Muscle layer of duodenum (tissue), 2 donors: Measurements from ENCODE around the gene HLA-DQA1.
"Not testable (repeated sequence)": the region's sequence is repeated elsewhere in the genome, so short reads cannot be mapped to it uniquely, and the experiment has no call there.

Experiments used
- H3K27ac ChIP-seq: one replicate; pipeline ENCODE4 v1.7.0; 2013; ENCODE audit warnings: mild to moderate bottlenecking, low read length
- H3K27me3 ChIP-seq: one replicate; pipeline ENCODE4 v1.7.0; 2013; ENCODE audit warnings: low read depth, mild to moderate bottlenecking, control low read depth, low read length
- H3K36me3 ChIP-seq, 2 donors: one replicate each; pipeline ENCODE4 v1.7.0; 2013; ENCODE audit warnings: low read length in 2 of 2, control low read depth in 1 of 2, mild to moderate bottlenecking in 1 of 2; ENCODE audit not compliant: insufficient read depth in 2 of 2, control insufficient read depth in 1 of 2
- H3K4me1 ChIP-seq, 2 donors: one replicate each; pipeline ENCODE4 v1.7.0; 2013; ENCODE audit warnings: low read length in 2 of 2, mild to moderate bottlenecking in 2 of 2, control low read depth in 1 of 2, moderate library complexity in 1 of 2; ENCODE audit not compliant: insufficient read depth in 2 of 2, control insufficient read depth in 1 of 2
- H3K4me3 ChIP-seq, 2 donors: one replicate each; pipeline ENCODE4 v1.7.0; 2013; ENCODE audit warnings: low read length in 2 of 2, low read depth in 1 of 2, mild to moderate bottlenecking in 1 of 2
- H3K9me3 ChIP-seq, 2 donors: one replicate each; pipeline ENCODE4 v1.7.0; 2013; ENCODE audit warnings: low read length in 2 of 2, control low read depth in 1 of 2, mild to moderate bottlenecking in 1 of 2; ENCODE audit not compliant: control insufficient read depth in 1 of 2
- donor health status: healthy.

The HLA-DQA1 gene

DNA sequence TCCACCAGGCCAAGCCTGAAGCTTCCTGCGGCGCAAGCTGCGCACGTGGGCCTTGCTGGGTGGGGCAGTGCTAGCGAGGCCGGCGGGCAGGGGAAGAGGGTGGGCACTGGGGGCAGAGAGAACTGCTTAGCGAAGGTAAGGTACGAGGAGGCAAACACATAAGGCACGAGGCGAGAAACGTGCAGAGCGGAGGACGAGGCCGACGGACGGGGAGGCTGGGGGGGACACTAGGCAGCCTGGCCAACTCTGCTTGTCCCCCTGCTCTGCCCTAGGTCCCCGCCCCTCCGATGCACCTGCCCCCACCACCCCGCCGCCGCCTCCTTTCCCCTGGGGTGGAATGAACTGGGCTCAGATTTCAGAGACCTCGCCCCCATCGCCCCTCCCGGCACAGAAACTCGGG is 27.1 kb downstream of the HLA-DQA1 start:
- no peak overlapping the region for H3K27ac ChIP-seq
- peaks cover 0 to 3% of the 10 kb centered on the region in 2 donors for H3K36me3 ChIP-seq
- no peak overlapping the region for H3K4me3 ChIP-seq
- H3K27me3 ChIP-seq = peaks cover 3% of the 10 kb centered on the region
- H3K9me3 ChIP-seq = no peaks in the 10 kb centered on the region
- H3K4me1 ChIP-seq = no peaks in the 10 kb centered on the region

DNA sequence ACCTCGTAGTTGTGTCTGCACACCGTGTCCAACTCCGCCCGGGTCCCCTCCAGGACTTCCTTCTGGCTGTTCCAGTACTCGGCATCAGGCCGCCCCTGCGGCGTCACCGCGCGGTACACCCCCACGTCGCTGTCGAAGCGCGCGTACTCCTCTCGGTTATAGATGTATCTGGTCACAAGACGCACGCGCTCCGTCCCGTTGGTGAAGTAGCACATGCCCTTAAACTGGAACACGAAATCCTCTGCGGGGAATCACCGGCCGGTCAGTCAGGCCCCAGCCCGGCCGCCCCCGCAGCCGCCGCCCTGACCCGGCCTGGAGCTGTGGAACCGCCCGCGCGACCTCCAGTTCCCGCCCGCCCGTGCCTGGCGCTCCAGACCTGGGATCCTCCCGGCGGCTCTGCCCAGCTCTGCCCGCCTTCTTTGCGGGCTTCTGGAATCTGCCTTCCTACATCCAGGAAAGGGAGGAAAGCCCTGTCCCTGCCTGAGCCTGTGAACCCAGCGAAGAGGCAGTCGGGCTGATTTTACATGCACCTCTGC is 27.7 kb downstream of the HLA-DQA1 start:
- H3K4me3 ChIP-seq = peak overlapping the region in 1 of 2 donors; percentile 71
- peaks cover 0 to 3% of the 10 kb centered on the region in 2 donors for H3K36me3 ChIP-seq
- peak overlapping the region; percentile 95 for H3K27ac ChIP-seq

DNA sequence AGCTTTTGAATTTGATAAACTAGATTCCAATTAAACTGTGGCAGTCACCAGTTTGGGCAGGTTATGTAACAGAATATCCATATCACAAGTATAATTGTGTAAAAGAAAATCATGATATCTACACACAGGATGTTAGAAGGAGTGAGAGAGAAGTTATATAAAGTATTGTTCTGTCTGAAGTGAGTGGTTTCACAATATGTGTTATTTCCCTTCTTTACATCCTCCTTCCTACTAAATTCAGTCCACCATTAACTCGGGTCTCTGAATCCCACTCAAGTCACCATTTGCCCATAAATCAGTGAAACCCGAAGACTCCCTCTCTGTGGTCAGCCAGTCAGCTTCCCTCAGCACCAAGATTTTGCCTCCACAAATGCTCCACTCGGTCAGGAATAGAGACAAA is 28.5 kb downstream of the HLA-DQA1 start:
- no peaks in the 10 kb centered on the region for H3K4me1 ChIP-seq
- H3K4me3 ChIP-seq = peak overlapping the region in 1 of 2 donors; percentile 71
- peaks cover 0 to 3% of the 10 kb centered on the region in 2 donors for H3K36me3 ChIP-seq
- no peaks in the 10 kb centered on the region for H3K9me3 ChIP-seq
- H3K27ac ChIP-seq = peak overlapping the region; percentile 95
- peaks cover 3% of the 10 kb centered on the region for H3K27me3 ChIP-seq

More for the DNA sequence above, 27.7 kb downstream of the HLA-DQA1 start:
- peaks cover 3% of the 10 kb centered on the region for H3K27me3 ChIP-seq
- H3K9me3 ChIP-seq = no peaks in the 10 kb centered on the region
- H3K4me1 ChIP-seq = no peaks in the 10 kb centered on the region

DNA sequence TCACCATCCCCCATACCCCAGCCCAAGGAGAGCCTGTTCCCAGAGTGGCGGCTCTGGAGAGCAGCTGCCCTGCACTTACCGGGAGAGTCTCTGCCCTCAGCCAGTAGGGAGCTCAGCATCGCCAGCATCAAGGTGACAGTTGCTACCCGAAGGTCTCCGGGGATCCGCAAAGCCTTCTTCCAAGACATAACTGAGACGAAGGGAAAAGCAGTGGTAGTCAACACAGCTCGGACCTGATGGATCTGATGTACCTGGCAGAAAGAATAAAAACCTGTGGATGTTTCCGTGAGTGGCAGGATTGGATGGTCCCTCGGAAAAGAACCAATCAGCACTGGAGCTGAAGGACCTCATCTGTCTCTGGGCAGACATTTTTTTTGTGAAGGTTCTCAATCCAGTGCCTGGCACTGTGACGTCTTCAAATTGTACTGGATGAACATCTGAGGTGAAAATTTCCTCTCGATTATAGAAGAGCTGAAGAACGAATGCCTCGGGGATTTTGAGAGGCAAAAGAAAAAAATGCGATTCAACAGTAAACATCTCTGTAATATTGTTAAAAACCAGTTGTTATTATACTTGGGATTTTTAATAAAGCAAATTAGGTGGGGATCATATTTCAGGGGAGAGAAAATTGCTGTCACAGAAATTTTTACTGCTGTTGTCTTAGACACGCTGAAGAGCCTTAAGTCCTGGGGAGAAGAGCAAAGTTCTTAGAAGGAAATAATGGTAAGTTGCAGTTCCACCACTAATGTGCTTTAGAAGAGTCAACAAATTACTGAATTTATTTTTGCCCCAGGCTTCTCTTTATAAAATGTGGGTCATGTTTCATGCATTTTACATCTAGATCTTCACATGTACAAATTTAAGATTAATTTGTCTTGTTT is 29.5 kb downstream of the HLA-DQA1 start, which contains the start of gene HLA-DQB1:
TSS of gene HLA-DQB1 (minus strand) at position 238 of the 881 bp plus-strand sequence. CDS start at position 188, 50 bp downstream.
- H3K4me1 ChIP-seq = no peaks in the 10 kb centered on the region
- peak within 1 kb of the TSS; percentile 28 to 71 for H3K4me3 ChIP-seq
- no peaks in the 10 kb centered on the region for H3K9me3 ChIP-seq
- peaks cover 3% of the 10 kb centered on the region for H3K27me3 ChIP-seq
- H3K27ac ChIP-seq = peak within 1 kb of the TSS; percentile 95
- H3K36me3 ChIP-seq = peaks cover 0 to 1% of the 10 kb centered on the region in 2 donors

DNA sequence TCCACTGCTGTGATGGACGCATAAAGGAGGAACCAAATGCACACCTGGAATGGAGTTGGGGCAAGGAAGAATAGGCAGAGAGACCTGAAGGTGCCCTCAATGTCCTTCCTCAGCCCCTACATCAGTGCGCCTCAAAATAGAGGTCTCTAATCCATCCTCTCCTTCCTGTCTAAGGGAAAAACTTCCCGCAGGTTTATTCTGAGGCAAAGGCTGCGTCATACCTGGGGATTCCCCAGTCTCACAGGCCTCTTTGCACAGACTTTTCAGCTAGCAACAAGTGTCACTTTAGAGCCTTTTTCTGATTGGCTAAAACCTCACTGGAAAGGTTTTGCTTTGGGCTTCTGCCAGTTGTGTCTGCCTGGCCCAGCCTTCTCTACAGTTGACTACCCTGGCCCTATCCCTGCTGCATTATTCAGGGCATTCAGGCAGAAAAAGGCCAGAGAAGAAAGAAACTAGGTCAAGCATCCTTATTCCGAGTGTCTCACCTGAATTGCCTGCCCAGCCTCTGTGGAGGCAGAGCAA is 31.1 kb downstream of the HLA-DQA1 start:
- Histone ChIP-seq H3K4me1 (no peaks in the 10 kb centered on the region), H3K27me3 (peaks cover 3% of the 10 kb centered on the region), H3K4me3 (no peak overlapping the region), H3K9me3 (peaks cover 0 to 2% of the 10 kb centered on the region in 2 donors), H3K36me3 (no peaks in the 10 kb centered on the region), H3K27ac (peak overlapping the region; percentile 95)

DNA sequence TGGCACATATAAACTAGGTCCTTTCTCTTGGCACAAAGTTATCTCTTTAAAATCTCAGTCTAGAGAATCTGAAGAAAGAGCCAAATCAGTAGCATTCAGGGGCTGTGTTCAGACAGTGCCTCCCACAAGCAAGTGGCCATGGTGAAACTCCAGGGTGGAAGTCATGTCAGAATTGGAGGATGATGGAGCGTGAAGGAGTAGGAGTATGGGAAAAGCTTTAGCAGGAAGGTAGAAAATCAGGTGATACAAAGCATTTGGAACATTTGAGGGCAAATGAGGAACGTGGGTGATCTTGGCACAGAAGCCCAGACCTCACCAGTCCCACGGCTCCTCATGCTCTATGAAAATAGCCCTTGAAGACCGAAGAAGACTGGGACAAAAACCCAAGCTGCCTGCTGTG is 32.0 kb downstream of the HLA-DQA1 start:
- Histone ChIP-seq H3K27me3 (peaks cover 3% of the 10 kb centered on the region), H3K4me1 (no peaks in the 10 kb centered on the region)

DNA sequence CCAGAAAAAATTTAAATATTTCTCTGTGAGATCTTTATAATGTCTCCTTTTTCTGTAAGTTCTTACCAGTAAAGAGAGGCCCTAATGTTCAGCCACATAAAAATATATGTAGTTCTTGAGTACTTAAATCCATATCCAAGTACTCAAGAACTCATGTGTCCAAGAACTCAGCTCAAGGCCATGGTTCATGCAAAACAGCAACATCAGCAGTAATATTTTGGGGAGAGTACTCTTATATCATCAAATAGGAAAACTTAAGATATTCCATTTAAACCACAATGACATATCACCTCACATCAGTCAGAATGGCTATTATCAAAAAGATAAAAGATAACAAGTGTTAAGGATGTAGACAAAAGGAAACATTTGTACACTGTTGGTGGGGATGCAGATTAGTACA is 32.7 kb downstream of the HLA-DQA1 start:
- Histone ChIP-seq H3K4me1 (no peaks in the 10 kb centered on the region), H3K27ac (no peak overlapping the region), H3K27me3 (peaks cover 3% of the 10 kb centered on the region), H3K4me3 (no peak overlapping the region), H3K9me3 (peaks cover 0 to 2% of the 10 kb centered on the region in 2 donors), H3K36me3 (no peaks in the 10 kb centered on the region)

More for the DNA sequence above, 32.0 kb downstream of the HLA-DQA1 start:
- peaks cover 0 to 2% of the 10 kb centered on the region in 2 donors for H3K9me3 ChIP-seq
- no peak overlapping the region for H3K4me3 ChIP-seq
- H3K36me3 ChIP-seq = no peaks in the 10 kb centered on the region
- H3K27ac ChIP-seq = no peak overlapping the region

DNA sequence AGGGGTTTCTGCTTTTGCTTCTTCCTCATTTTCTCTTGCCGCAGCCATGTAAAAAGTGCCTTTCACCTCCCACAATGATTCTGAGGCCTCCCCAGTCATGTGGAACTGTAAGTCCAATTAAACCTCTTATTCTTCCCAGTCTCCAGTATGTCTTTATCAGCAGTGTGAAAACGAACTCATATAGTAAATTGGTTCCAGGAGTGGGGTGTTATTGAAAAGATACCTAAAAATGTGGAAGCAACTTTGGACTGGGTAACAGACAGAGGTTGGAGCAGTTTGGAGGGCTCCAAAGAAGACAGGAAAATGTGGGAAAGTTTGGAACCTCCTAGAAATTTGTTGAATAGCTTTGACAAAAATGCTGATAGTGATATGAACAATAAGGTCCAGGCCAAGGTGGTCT is 34.7 kb downstream of the HLA-DQA1 start:
- not testable (repeated sequence) for H3K36me3 ChIP-seq, H3K27me3 ChIP-seq, H3K27ac ChIP-seq, H3K4me1 ChIP-seq, H3K4me3 ChIP-seq, H3K9me3 ChIP-seq

DNA sequence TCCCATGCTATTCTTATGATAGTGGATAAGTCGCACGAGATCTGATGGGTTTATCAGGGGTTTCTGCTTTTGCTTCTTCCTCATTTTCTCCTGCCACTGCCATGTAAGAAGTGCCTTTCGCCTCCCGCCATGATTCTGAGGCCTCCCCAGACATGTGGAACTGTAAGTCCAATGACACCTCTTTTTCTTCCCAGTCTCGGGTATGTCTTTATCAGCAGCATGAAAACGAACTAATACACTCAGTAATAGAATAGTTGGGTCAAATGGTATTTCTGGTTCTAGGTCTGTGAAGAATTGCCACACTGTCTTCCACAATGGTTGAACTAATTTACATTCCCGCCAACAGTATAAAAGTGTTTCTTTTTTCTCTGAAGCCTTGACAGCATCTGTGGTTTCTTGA is 36.9 kb downstream of the HLA-DQA1 start:
- H3K36me3 ChIP-seq, H3K4me1 ChIP-seq, H3K27ac ChIP-seq, H3K9me3 ChIP-seq, H3K4me3 ChIP-seq, H3K27me3 ChIP-seq: not testable (repeated sequence)

DNA sequence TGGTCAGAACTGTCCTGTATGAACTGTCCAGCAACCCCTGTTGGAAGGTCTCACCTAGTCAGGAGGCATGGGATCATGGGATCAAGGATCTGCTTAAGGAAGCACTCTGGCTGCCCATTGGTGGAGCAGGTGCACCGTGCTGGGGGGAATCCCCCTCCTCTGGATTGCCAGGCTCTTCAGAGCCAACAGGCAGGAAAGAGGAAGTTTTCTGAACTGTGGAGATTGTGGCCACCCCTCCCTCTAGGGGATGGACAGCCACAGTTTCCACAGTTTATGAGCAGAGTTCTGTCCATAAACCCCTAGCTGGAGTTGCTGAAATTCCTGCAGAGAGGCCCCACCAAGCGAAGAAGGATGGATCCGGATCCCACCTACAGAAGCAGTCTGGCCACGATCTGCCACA is 42.3 kb downstream of the HLA-DQA1 start:
- Histone ChIP-seq H3K4me3 (no peak overlapping the region), H3K36me3 (no peaks in the 10 kb centered on the region), H3K27me3 (no peaks in the 10 kb centered on the region), H3K27ac (no peak overlapping the region), H3K9me3 (no peaks in the 10 kb centered on the region), H3K4me1 (no peaks in the 10 kb centered on the region)

DNA sequence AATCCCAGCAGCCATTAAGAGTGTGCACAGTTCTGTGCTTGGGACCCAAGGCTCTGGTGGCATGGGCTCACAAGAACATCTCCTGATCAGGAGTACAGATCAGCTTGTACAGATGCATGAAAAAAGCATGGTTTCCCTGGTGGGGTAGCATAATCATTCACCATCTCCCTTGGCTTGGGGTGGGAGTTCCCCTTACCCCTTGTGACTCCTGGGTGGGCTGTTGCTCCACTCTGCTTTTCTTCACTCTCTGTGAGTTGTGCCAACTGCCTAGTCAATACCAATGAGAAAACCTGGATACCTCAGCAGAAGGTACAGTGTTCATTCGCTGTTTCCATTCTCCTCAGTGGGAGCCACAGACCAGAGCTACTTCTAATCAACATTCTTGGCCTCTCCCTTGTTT is 42.8 kb downstream of the HLA-DQA1 start:
- Histone ChIP-seq H3K36me3 (no peaks in the 10 kb centered on the region), H3K27me3 (no peaks in the 10 kb centered on the region), H3K9me3 (no peaks in the 10 kb centered on the region), H3K4me3 (no peak overlapping the region), H3K4me1 (no peaks in the 10 kb centered on the region), H3K27ac (no peak overlapping the region)
